Measurements from ENCODE around the gene SFSWAP.
A peak's percentile ranks its signal among the peaks of the same experiment; 100 is the strongest.

Gene SFSWAP

DNA sequence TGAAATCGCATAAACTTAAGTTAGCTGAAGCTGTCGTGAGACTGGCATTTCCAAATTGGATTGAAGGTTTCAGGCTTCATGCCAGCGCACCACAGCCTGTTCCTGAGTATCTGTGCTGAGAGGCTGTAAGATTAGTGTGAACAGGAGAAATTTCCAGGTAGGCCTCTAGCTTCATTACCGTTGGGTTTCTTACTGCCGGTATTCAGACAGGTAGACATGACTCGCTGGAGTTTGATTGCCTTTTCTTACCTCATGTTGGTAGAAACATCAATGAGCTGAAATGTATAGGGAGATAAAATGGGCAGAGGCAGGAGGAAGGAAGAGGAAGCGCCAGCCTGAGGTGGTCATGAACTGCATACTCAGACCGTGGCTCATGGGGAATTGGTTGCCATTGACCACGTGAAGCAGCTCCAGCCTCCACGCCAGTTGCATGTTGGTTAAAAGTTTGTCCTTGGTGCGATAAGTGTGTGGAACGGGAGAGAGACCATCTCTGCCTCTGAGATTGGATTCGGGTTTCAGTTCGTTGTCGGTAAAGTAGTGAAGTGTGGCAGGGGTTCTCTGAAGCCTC is 75.0 kb downstream of the SFSWAP start:
- Histone ChIP-seq H3K27me3 (no peaks in the 10 kb centered on the region), H3K36me3 (peaks cover 78% of the 10 kb centered on the region), H3K9me3 (peaks cover 12% of the 10 kb centered on the region), H3K4me3 (no peak overlapping the region), H3K27ac (peak overlapping the region; percentile 56), H3K4me2 (peak overlapping the region; percentile 86), H3K9ac (peak overlapping the region; percentile 25; the same call in 1 of the 2 replicates), H4K20me1 (peaks cover 9% of the 10 kb centered on the region; the same call in 1 of the 2 replicates), H3K4me1 (peaks cover 62% of the 10 kb centered on the region)
- no peak for TF ChIP-seq Cebpa-rat (IDR thresholded peaks at IDR 0.05)

DNA sequence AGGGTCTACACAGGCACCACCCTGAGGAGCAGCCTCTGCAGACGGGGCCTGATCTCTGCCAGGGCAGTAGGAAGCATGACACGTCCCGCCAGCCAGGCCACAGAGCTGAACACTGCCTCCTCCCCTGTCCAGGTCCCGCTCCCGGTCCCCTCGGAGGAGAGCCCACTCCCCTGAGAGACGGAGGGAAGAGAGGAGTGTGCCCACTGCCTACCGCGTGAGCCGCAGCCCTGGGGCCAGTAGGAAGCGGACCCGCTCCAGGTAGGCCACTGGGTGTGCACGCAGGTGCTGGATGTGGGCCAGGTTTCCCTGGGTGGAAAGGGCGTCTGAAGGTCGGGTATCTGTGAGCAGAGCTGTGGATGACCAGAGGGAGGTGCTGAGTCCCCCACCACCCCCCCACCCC is 75.4 kb downstream of the SFSWAP start:
- H3K4me1 ChIP-seq, result peaks cover 61% of the 10 kb centered on the region
- peak overlapping the region; percentile 86 for H3K4me2 ChIP-seq
- H4K20me1 ChIP-seq, result peaks cover 9% of the 10 kb centered on the region; the same call in 1 of the 2 replicates
- peak overlapping the region; percentile 56 for H3K27ac ChIP-seq
- no peaks in the 10 kb centered on the region for H3K27me3 ChIP-seq
- no peak overlapping the region for H3K9ac ChIP-seq
- no peak for TF ChIP-seq Cebpa-rat (IDR thresholded peaks at IDR 0.05)
- no peak overlapping the region for H3K4me3 ChIP-seq
- H3K9me3 ChIP-seq, result peaks cover 14% of the 10 kb centered on the region
- H3K36me3 ChIP-seq, result peaks cover 80% of the 10 kb centered on the region

DNA sequence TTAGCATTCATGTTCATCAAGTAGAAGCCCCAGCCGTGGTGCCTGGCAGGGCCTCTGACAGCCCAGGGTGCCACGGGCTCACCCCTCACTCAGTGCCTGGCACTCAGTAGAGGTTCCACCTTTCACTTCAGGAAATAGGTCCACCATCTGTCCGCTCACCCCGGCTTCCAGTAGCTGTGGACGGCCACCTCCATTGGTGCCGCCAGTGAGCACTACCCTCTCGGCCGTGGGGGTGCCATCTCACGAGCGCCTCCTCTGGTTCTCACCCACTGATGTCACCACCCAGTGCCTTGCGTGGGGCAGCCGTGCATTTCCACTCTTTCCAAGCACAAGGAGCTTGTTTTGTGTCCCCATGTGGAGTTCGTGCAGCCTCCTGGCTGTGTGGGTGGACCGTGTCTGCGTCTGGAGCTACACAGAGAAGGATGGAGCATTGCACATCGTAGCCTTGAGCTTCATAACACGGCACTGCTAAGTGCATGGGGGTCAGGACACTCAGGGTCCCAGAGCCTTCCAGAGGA is 76.3 kb downstream of the SFSWAP start:
- H3K27ac ChIP-seq, result peak overlapping the region; percentile 56
- no peak overlapping the region for H3K4me3 ChIP-seq
- H3K9me3 ChIP-seq, result peaks cover 14% of the 10 kb centered on the region
- H3K9ac ChIP-seq, result no peak overlapping the region
- H4K20me1 ChIP-seq, result peaks cover 9% of the 10 kb centered on the region; the same call in 1 of the 2 replicates
- H3K27me3 ChIP-seq, result no peaks in the 10 kb centered on the region
- peak overlapping the region; percentile 86; the same call in 1 of the 2 replicates for H3K4me2 ChIP-seq
- peaks cover 80% of the 10 kb centered on the region for H3K36me3 ChIP-seq
- H3K4me1 ChIP-seq, result peaks cover 52% of the 10 kb centered on the region
- TF ChIP-seq Cebpa-rat (IDR thresholded peaks at IDR 0.05), result no peak

DNA sequence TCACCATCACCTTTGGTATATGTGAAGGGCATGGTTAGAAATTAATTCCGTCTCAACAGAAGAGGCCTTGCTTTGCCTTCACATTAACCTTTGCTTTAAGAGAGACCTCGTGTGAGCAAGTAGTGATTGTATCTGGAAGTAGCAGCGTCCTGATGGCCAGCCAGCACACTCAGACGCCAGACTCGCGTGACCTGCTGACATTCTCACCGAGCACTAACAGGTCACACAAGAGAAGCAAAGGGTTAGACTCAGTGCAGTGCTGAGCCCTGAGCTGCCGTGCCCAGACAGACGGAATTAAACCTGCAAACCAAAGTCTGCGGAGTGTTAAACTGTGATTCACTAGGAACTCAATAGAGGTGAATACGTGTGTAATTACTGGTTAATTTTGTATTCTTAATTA is 77.2 kb downstream of the SFSWAP start:
- Histone ChIP-seq H3K9ac (no peak overlapping the region), H3K4me1 (peaks cover 43% of the 10 kb centered on the region), H3K4me2 (no peak overlapping the region), H3K27me3 (no peaks in the 10 kb centered on the region), H3K36me3 (peaks cover 84% of the 10 kb centered on the region), H4K20me1 (peaks cover 9% of the 10 kb centered on the region; the same call in 1 of the 2 replicates), H3K9me3 (peaks cover 14% of the 10 kb centered on the region), H3K4me3 (no peak overlapping the region), H3K27ac (no peak overlapping the region)
- TF ChIP-seq Cebpa-rat (IDR thresholded peaks at IDR 0.05), result no peak

DNA sequence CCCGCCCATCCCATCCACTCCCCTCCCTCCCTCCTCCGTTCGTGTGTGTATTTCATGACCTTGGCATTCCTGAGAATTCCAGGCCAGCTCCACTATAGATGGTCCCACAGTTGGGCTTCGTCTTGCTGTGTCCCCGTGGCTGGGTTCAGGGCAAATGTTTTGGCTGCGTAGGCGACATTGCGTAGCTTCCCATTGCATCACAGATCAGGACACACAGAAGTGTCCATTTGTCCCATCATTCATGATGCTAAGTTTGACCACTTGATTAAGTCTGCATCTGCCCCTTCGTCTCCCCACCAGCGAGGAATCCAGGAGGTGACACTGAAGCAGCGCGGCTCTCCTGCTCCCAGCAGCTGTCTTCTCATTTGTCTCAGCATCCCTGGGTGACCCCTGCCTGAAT is 78.7 kb downstream of the SFSWAP start:
- no peak overlapping the region for H3K27ac ChIP-seq
- peaks cover 15% of the 10 kb centered on the region; the same call in 1 of the 2 replicates for H4K20me1 ChIP-seq
- no peak overlapping the region for H3K9ac ChIP-seq
- peaks cover 40% of the 10 kb centered on the region for H3K4me1 ChIP-seq
- TF ChIP-seq Cebpa-rat (IDR thresholded peaks at IDR 0.05), result no peak
- H3K27me3 ChIP-seq, result no peaks in the 10 kb centered on the region
- H3K9me3 ChIP-seq, result peaks cover 14% of the 10 kb centered on the region
- H3K4me2 ChIP-seq, result no peak overlapping the region
- peaks cover 100% of the 10 kb centered on the region for H3K36me3 ChIP-seq
- H3K4me3 ChIP-seq, result no peak overlapping the region

DNA sequence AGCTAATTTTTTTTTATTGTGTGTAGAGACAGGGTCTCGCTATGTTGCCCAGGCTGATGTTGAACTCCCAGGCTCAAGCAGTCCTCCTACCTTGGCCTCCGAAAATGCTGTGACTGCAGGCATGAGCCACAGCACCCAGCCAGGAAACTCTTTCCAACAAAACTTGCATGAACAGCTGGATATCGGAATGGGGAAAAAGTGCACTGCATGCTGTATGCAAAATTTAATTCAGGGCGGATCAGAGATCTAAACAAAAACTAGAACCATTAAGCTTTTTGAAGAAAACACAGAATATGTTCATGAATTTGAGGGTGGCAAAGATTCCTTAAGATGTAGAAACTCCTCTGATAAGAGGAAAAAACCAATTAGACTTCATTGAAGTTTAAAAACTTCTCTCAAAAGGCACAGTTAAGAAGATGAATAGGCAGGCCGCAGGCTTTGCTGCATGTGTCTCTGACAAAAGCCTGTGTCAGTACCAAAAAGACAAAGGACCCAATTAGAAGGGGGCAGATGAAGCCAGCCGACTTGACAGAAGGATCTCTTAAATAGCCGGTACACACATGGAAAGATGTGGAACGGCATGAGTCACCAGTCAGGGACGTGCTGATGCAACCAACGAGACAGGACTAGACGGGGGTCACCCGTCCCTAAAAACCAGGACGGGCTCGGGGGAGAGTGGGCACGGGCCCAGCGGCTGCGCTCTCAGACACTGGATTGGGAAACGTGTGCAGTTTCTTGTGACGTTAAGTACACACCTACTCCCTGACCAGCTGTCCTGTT is 82.5 kb downstream of the SFSWAP start:
- Histone ChIP-seq H3K27me3 (no peaks in the 10 kb centered on the region), H3K9ac (no peak overlapping the region), H3K9me3 (peaks cover 14% of the 10 kb centered on the region), H3K27ac (no peak overlapping the region), H3K36me3 (peaks cover 83% of the 10 kb centered on the region), H3K4me1 (peaks cover 49% of the 10 kb centered on the region), H3K4me2 (no peak overlapping the region), H4K20me1 (peaks cover 46% of the 10 kb centered on the region; the same call in 1 of the 2 replicates), H3K4me3 (no peak overlapping the region)
- no peak for TF ChIP-seq Cebpa-rat (IDR thresholded peaks at IDR 0.05)

DNA sequence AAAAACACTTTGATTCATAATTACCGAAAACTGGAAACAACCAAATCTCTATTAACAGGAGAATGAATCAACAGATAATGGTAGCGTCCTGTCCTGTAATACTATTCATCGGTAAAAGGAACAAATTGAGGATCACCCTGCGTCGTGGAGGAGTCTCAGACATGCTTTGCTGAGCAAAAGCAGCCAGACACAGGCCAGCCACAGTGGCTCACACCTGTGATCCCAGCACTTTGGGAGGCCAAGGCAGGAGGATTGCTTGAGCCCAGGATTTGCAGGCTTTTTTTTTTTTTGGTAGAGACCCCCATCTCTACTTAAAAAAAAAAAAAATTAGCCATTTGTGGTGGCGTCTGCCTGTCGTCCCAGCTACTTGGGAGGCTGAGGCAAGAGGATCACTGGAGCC is 83.2 kb downstream of the SFSWAP start:
- H3K27ac ChIP-seq, result peak overlapping the region; percentile 9; the same call in 1 of the 2 replicates
- H3K9ac ChIP-seq, result no peak overlapping the region
- H3K4me3 ChIP-seq, result no peak overlapping the region
- peaks cover 82% of the 10 kb centered on the region for H3K36me3 ChIP-seq
- TF ChIP-seq Cebpa-rat (IDR thresholded peaks at IDR 0.05), result no peak
- H4K20me1 ChIP-seq, result peaks cover 52% of the 10 kb centered on the region; the same call in 1 of the 2 replicates
- H3K4me1 ChIP-seq, result peaks cover 55% of the 10 kb centered on the region
- H3K4me2 ChIP-seq, result no peak overlapping the region
- H3K27me3 ChIP-seq, result no peaks in the 10 kb centered on the region
- peaks cover 14% of the 10 kb centered on the region for H3K9me3 ChIP-seq

DNA sequence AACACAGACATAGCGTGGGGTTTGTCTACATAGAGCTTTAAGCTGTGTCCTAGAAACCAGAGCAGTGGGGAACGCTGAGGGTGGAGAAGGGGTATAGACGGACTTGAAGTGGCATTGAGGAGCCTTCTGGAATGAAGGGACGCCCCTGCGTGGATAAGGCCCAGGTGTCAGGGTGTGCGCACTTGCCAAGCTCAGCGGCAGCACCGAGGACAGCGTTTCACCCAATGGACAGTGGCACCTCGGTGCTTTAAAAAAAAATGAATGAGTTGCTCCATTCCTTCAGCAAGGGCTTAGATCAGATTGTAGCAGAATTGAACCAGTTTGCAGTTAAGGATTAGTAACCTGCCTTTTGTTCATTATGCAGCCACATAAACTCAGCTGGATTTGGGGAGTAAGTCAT is 83.7 kb downstream of the SFSWAP start:
- Histone ChIP-seq H3K9me3 (peaks cover 14% of the 10 kb centered on the region), H3K27me3 (no peaks in the 10 kb centered on the region), H3K27ac (peak overlapping the region; percentile 62; the same call in 1 of the 2 replicates), H3K4me1 (peaks cover 60% of the 10 kb centered on the region), H3K4me2 (peak overlapping the region; percentile 86), H3K9ac (no peak overlapping the region), H3K4me3 (no peak overlapping the region), H3K36me3 (peaks cover 81% of the 10 kb centered on the region), H4K20me1 (peaks cover 55% of the 10 kb centered on the region; the same call in 1 of the 2 replicates)
- no peak for TF ChIP-seq Cebpa-rat (IDR thresholded peaks at IDR 0.05)

DNA sequence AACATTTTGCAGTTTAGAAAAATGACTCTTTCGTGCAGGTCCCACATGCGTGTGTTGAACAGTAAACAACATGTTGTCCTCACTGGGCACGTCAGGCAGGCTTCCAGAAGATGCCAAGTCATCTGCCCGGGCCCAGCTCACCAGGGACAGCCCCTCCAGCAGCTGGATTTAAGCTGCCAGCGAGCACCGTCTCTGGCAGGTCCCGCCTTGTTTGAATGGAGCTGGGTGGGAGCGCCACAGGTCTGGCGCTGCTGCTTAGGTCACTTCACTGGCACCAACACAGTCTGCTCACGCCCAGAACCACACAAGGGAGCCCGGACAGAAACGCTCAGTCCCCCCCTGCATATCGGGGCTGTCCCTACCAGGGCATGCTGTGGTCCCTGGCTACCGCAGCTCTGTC is 84.2 kb downstream of the SFSWAP start:
- peak overlapping the region; percentile 62 for H3K27ac ChIP-seq
- no peaks in the 10 kb centered on the region for H3K27me3 ChIP-seq
- H3K9me3 ChIP-seq, result peaks cover 10% of the 10 kb centered on the region
- peaks cover 60% of the 10 kb centered on the region; the same call in 1 of the 2 replicates for H4K20me1 ChIP-seq
- H3K9ac ChIP-seq, result peak overlapping the region; percentile 45; the same call in 1 of the 2 replicates
- H3K4me2 ChIP-seq, result peak overlapping the region; percentile 86
- TF ChIP-seq Cebpa-rat (IDR thresholded peaks at IDR 0.05), result no peak
- H3K4me1 ChIP-seq, result peaks cover 65% of the 10 kb centered on the region
- no peak overlapping the region for H3K4me3 ChIP-seq
- H3K36me3 ChIP-seq, result peaks cover 76% of the 10 kb centered on the region

Data from BLaER1 (cell line).